GM21619 (cell line): ENCODE measurements around the gene EPX.
A peak's percentile ranks its signal among the peaks of the same experiment; 100 is the strongest.

Source experiments
- ATAC-seq: cut with Tn5 transposase; IDR thresholded peaks from one replicate; pipeline ENCODE4 v1.9.1; 2021; ENCODE audit not compliant: unreplicated experiment

The EPX gene

DNA sequence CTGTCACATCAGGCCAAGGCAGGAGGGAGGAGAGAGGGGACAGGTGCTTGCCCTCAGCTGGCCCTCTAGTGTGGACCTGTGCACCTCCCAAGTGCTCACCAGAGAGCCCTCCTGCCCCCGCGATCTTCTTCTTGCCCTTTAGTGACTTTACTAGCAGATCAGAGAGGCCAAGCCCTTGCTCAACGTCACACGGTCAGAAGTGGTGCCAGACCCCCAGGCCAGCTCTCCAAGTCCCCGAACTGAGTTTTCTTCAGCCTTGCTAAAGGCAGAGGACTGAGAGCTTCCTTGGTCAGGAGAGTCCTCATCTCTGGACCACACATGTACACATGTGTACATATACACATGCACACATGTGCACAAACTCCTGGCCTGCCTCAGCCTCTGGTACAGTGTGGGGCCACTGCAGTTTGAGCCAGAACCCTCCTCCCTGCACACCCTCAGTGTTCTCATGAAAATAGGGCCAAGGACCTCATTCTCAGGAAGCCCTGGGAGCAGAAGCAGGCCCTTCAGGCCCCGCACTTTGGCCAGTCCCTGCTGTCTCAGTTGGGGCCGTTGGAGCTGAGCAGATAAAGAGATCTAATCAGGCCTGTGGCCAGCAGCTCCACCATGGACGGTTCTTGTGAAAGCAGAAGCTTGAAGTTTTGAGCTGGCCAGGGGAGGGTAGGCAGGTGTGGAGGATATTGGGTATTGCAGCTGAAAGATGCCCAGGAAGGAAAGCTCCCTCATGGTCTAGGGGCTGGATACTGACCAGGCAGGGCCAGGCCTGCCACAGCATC lies 7.4 kb upstream of the EPX start:
- ATAC-seq: no peak

DNA sequence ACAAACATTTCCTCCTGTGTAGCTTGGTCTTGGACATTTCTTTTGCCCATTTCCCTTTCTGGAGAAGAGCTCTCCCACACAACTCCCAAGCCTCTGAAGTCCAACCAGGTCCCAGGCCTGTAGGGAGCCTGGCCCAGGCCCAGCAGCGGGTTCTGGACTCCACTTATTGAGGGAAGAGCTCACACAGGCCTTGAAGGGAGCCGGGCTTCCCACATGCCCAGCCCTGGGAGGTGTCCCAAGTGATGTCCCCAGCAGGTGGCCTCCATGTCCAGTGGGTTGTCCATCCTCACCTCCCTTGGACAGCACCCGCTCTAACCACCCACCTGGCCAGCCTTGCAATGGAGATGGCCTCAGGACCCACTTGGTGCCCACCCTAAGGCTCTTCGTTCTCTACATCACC lies 5.9 kb upstream of the EPX start:
- ATAC-seq: no peak

DNA sequence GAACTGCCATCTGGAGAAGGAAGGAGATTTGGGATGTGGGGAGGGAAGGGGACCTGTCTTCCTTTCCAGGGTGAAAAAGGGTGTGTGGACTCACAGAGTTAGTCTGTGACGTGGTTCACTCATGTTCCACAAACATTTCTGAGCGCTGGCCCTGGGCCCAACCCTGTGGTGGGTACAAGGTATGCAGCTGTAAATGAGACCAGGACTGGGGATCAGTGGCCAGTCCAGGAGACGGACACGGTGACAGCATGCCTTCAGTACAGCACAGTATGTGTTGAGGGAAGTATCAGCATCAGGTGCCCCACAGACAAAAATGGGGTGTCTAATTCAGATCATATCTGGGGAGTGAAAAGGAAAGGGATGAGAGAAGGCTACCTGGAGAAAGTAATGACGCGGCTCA lies 5.5 kb upstream of the EPX start:
- no peak for ATAC-seq

DNA sequence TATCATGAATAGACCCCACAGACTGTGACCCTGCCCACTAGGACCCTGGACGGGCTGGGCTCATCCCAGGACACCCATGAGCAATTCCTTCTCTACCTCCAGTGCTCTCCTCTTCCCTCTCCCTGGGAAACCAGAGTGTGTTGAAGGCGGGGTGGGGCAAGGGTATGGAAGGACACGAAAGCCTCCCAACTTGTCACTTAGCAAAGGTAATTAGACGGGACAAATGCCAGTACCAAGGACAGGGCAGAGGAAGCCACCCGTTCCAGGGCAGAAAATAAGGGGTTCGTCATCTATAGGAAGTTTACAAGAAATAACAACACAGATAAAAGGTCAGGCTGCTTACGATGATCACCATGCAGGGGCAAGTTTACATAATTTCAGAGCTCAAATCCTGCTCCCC lies 4.9 kb upstream of the EPX start:
- no peak for ATAC-seq

DNA sequence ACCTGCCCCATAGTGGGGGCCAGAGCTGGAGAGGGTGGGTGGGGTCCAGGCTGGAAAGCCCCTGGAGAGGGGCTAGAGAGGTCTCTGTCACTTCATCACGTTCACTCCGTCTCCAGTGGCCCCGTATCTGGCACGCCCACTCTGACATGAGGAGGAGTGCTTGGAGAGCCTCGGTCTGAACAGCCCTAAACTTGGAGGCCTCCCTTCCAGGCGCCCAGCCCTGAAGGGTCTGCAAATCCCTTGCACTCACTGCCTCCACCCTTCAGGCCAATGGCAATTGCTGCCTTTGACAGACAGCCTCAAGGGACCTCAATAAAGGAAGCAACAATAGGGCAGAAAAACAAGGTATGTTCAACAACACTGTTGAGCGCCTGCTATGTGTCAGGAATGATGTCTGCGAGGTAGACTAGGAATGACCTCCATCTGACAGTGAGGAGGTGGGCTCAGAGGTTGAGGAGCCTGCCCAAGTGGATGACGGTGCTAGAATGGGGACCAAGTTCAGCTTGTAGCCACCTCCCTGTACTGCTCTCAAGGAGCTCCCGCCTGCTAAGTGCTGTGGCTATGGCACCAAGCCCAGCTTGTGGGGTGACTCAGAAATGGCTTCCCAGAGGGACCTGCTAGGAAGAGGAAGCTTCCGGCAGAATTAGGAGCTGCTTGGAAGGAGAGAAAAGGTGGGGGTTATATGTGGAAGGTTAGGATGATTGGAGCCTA lies 2.9 kb upstream of the EPX start:
- no peak for ATAC-seq

DNA sequence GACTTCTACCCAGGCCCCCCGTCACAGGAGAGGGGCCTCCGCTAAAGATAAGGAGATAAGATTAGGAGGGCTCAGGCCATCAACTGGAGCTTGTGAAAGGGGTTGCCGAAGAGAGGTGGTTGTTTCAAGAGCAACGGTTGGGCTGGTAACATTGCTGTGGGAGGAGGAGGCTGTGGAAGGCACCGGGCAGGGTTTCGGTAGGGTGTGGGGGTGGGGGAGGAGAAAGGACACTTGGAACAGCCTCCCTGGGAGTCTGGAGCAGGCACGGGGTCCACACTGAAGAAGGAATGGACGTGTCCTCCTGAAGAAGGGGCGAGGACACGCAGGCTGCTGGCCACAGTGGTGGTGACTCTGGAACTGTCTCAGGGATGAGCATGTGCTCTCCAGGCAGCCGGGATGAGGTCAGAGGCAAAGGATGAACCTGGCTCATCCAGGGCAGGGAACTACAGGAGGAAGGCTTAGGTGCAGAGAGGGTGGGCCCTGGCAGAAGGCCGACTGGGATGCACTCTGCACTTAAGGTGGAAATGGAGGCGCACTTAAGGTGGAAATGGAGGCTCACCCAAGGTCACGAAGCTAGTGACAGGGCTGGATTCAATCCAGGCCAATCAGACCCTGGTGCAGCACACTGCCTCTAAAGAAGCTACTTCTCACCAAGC lies 1.2 kb upstream of the EPX start:
- no peak for ATAC-seq

DNA sequence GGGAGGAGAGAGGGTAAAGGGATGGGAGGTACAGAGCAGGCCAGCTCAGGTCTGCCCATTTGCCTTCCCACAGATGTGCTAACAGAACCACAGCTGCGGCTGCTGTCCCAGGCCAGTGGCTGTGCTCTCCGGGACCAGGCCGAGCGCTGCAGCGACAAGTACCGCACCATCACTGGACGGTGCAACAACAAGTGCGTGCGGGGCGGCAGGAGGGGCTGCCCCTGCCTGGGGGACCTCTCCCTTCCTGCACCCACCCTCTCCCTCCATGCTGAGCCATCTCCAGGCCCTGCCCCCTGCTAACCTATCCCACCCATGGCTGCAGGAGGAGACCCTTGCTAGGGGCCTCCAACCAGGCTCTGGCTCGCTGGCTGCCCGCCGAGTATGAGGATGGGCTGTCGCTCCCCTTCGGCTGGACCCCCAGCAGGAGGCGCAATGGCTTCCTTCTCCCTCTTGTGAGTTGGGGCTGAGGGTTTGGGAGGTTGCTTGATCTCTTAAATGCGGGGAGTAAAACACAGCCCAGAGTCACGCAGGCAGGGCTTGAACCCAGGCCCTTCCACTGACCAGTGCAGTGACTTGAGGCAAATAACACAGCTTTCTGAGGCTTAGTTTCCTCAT lies 1.2 kb downstream of the EPX start:
- no peak for ATAC-seq

DNA sequence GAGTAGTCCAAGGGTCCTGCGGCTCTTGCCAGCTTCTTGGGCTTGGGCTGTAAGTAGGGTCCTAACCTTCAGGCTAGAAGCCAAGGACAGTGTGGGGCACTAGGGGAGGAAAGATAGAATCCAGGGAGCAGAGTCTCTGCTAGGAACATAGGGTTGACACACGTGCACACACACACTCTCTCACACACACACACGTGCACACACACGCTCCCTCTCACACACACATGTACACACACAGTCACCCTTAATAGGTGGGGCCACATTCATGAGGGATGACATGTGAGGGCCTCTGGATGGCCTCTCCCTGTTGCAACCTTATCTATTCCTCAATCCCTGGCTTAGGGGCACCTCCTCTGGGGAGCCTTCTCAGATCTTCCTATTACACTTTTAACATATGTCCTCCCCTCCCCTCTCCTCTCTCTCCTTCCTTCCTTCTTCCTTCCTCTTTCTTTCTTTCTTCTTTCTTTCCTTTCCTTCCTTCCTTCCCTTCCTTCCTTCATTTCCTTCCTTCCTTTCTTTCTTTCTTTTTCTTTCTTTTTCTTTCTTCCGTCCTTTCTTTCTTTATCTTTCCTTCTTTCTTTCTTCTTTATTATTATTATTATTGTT lies 3.1 kb downstream of the EPX start:
- ATAC-seq: no peak

DNA sequence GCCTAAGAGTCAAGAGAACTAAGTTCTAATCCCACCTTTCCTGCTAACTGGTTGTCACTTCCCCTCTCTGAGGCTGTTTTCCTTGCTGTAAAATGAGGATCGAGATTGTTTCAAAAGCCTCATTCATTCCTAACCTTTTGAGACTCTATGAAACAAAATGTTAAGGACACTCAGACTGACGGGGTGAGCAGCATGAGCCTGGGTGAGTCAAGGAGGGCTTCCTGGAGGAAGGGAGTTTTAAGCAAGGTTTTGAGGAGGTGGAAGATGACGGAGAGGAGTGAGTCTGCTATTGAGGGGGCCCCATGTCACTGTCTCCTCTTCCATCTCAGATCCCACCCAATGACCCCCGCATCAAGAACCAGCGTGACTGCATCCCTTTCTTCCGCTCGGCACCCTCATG lies 4.1 kb downstream of the EPX start:
- ATAC-seq: no peak

DNA sequence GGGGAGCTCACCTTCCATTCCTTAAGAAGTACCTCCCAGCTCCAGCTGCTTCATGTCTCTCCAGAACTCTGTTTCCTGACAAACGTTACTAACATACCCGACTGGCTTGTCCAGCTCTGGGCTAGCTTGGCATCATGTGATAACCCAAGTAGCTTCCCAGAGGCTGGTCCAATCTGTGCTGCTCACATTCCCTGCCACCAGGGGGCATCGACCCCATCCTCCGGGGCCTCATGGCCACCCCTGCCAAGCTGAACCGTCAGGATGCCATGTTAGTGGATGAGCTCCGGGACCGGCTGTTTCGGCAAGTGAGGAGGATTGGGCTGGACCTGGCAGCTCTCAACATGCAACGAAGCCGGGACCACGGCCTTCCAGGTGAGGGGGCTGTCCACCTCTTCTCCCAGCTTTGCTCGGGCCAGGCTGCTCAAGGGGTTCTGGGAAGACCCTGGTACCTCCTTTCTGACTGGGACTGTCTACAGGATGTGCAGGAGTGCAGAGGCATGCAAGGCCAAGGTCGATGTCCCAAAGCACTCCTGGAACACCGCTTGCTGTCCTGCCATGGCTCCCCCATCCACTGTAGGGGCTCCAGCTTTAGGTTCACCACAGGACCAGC lies 7.6 kb downstream of the EPX start:
- ATAC-seq: no peak

DNA sequence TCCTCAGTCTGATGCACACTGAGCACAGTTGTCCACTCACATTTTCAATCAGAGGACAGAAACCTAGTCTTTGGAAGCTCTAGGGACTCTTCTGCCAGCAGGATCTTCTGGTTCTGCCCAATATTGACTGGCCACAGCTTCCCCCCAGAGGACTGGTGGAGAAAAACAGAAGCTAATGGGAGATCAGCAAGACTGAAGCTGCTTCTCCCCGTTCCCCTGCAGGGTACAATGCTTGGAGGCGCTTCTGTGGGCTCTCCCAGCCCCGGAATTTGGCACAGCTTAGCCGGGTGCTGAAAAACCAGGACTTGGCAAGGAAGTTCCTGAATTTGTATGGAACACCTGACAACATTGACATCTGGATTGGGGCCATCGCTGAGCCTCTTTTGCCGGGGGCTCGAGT lies 10.3 kb downstream of the EPX start:
- ATAC-seq: no peak

DNA sequence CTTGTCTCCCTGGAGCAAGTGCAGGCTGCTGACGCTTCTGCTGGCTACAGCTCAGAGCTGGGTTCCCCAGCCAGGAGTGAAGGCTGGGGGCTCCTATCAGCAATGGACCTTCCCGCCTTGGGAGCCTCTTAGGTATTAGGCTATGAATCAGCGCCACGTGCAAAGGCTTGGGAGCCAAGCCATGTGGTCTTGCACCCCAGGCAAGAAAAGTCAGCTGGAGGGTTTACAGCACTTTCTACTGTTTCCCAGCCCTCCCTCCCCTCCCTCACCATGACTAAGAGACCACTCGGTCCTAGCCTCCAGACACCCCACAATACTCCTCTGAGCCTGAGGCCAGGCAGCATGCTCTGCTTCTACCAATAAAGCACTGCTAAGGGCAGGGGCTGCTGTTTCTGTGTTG lies 12.3 kb downstream of the EPX start:
- ATAC-seq: no peak

DNA sequence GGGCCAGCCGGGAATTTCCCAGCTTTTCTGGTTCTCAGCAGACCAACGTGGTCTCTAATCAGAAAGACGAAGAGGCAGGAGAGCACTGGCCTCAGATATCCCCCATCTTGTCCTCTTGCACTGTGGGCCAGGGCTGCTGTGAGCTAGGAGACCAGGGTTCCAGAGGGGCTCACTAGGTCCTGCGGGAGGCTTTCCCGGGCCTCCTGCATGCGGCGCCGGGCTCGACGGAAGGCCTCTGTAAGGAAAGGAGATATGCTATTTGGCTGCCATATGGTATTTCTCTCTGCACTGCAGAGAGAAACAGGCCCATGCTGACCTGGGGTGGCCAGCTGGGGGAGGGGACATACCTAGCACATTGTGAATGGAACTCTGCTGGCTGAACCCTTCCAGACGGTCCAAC lies 13.4 kb downstream of the EPX start:
- no peak for ATAC-seq

DNA sequence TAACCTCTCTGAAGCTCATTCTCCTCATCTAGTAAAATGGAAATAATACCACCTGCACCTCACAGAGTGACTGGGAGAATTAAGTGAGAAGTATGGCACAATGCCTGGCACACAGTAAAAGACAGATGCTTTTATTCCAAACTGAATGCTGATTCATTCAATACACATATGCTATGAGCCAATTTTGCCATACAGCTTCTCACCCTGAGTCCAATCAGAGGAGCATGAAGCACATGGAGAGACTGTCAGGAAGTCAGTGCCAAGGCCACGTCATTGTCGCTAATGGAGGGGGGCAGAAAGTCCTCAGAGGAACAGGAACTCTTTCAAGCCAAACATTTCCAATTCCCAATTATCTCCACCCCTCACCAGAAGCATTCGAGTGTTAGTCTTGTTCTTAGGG lies 14.9 kb downstream of the EPX start:
- no peak for ATAC-seq

DNA sequence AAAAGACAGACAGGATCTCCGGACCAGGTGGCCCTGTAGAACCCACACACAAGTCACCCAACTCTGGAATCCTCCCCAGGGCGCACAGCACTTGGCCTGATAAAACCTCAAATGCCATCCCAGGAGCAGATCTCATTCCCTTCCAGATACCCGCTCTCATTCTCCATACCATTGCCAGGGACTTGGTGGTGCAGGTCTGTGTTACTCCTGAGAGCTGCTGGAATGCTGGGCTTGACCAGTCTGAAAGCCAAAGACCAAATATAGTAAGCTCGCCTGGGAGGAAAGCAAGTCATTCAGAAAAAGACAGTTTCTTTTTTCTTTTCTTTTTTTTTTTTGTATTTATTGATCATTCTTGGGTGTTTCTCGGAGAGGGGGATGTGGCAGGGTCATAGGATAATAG lies 15.8 kb downstream of the EPX start:
- no peak for ATAC-seq

DNA sequence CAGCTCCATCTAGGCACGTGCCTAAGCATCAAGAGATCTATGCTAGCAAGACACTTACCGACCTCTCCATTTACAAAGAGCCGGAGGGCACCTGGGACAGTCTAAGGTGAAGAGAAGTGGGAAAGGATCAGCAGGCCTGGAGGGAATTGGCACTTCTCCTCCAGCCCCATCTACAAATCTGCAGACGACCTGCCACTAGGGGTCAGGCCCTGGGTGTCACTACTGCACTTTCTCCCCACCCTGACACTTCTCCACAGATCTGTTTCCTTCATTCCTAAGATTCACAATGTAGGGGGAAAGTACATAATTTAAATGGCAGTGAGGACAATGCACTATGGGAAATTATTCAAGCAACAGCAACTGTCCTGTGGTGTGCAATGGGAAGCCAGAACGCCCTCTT lies 18.4 kb downstream of the EPX start:
- no peak for ATAC-seq

DNA sequence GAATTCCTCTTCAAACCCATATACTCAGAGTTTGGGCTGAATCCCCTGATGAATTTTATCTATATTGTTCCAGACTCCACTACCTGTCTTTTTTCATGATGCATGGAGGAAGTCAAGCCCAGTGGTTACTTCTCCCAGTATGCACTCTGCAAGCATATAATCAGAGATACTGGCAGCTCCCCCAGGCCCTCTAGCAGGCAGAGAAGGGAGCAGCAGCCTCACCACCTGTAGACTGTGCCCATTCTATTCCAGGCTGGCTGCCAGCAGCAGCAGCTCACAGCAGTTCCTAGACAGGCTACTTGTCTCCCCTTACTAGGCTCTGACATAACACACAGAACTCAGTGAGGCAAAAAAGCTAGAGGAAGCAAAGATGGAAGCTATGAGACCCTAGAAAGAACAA lies 23.2 kb downstream of the EPX start:
- no peak for ATAC-seq

DNA sequence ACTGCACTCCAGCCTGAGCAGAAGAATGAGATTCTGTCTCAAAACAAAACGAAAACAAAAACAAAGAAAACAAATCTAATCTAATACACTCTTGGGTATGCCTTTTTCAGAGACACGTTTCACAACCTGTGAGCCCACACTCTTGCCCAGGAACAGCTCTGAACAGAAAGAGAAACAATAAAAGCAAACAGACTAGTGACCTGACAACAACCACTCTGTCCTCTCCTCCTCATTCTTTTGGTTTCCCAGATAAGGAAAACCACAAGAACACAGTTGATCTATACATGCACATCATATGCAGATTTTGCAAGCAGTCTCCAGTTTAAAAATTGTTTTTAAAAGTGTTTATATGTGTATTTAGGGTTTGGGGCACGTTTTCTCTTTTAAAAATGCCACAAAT lies 25.2 kb downstream of the EPX start:
- no peak for ATAC-seq

DNA sequence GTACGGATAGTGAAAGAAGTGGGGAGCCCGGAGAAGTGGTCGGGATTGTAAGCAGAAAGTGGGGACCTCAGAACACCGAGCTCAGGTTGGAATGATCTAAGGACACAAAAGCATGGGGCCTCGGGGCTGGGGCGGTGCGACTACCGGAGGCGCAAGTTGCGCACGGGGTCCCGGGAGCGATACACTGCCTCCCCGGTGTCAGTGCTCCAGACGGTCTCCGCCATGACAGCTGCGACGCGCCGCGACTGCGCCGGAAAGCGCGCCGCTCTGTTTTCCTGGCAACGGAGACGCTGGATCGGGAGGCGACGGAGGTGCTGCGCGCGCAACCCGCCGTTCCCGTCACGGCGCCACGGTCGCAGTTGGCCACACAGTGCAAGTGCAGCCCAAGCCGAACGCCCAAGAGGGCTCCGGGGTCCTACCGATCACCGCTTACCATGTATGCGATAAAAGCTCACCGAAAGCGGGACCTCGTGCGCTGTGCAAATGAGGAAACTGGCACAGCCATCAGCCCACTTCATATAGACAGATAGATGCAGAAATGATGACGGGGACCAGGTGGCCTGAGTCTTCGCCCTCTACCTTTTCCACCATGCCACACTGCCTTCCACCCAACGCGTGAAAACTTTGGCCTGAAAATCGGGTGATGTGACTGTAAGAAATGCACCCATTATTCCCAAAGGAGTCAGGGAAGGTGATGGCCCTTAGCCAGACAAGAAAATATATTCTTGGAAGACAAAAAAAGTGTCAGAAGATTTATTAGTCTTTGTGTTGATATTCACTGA lies 26.7 kb downstream of the EPX start, which contains the start of gene MKS1:
MKS1 (minus strand) TSS at position 249 of the 782 bp plus-strand sequence; CDS start at position 224, 25 bp downstream.
- ATAC-seq: peak; percentile 90

DNA sequence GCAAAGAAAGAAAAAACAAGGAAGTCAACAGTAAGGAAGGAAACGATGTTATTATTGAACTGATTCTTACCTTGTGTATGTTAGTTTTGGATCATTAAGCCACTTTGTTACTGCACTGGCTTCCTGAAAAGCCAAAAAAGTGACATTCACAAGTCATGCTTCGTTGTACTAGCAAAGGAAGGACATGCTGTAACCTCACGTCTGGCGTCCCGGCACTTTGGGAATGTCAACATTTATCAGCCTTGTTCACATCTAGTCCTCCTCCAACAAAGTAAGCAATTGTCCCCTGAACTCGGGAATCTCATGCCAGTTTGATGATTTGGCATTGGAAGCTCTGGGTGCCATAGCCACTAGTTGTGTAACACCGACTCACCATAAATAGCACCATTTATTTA lies 27.3 kb downstream of the EPX start:
- ATAC-seq: no peak
